ENCODE data around the gene DSC3.

DNA sequence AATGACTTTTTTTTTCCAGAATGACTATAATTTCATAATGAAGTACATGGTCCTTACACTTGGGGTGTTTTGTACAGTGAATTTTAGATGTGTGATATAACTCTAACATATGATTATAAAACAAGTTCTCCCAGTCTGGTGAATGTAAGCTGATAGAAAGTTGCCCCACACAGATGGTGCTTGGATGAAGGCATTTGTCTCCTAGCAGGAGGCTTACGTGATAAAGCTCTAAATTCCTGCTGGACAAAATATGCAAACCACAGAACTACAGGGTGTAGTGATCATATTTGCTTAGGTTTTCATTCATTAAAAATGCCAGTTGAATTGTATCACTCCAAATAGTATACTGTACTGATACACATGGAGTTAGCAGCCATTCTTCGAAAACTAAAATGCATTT lies 85.5 kb downstream of the DSC3 start:
- TF ChIP-seq HDAC2 (IDR thresholded peaks at IDR 0.05) (no peak), RAD21 (conservative IDR thresholded peaks at IDR 0.05 in 1 of 2, IDR thresholded peaks at IDR 0.05 in 1 of 2) (no peak), CHD2 (IDR thresholded peaks at IDR 0.05; ENCODE audit: low read length, partially characterized antibody) (no peak), CTCF (IDR thresholded peaks at IDR 0.05) (no peak), ZSCAN20 (CRISPR knock-in tag; IDR thresholded peaks at IDR 0.05) (no peak), EHMT2 (IDR thresholded peaks at IDR 0.05; ENCODE audit: low read depth) (no peak), MAZ (IDR thresholded peaks at IDR 0.05; ENCODE audit: borderline replicate concordance, low read depth, low read length) (no peak), POLR2A (IDR thresholded peaks at IDR 0.05; ENCODE audit: low read length) (no peak), SREBF2 (IDR thresholded peaks at IDR 0.05) (no peak), EP300 (IDR thresholded peaks at IDR 0.05) (no peak), CBX2 (IDR thresholded peaks at IDR 0.05; ENCODE audit: borderline replicate concordance, low read depth) (no peak), HMGXB4 (CRISPR knock-in tag; IDR thresholded peaks at IDR 0.05; ENCODE audit: borderline replicate concordance) (no peak), CBX8 (IDR thresholded peaks at IDR 0.05) (no peak)
